ENCODE measurements around the gene PIGV. TPM values are rescaled to one million over a fixed set of nuclear protein-coding genes. Genes with fewer than 3 reads are reported as not detected.
A peak's percentile ranks its signal among the peaks of the same experiment; 100 is the strongest.

PIGV gene
- total RNA-seq, 1 experiment from 2014 or later, result 7.5 TPM

GRCh38 chr1:26782521-26783212 is 5.1 kb upstream of the PIGV start:
- H3K9ac ChIP-seq (ENCODE audit: extremely low read depth, insufficient read length, low read length), result no peak overlapping the region
- H3K4ac ChIP-seq (ENCODE audit: low read depth, low read length), result no peak overlapping the region
- no peak overlapping the region for H2BK5ac ChIP-seq (ENCODE audit: insufficient read length, low read length)
- no peak overlapping the region for H2BK15ac ChIP-seq (ENCODE audit: low read depth, low read length)
- Mint-ChIP-seq H3K9me3 (no peaks in the 10 kb centered on the region), H3K27me3 (ENCODE audit: low read depth) (no peaks in the 10 kb centered on the region; the same call in 1 of the 2 replicates), H3K36me3 (ENCODE audit: insufficient read depth in 1 of 3, low read depth in 3 of 3) (peaks cover 21 to 52% (median 45%) of the 10 kb centered on the region in 3 experiments), H3K4me3 (no peak overlapping the region), H3K27ac (peak overlapping the region in 1 of 3 experiments; percentile 55; a peak in 2 of 7 replicates), H3K4me1 (peaks cover 43 to 48% of the 10 kb centered on the region in 2 experiments)
- no peak overlapping the region for H3K56ac ChIP-seq (ENCODE audit: insufficient read length, low read depth, low read length)
- H3K79me1 ChIP-seq (ENCODE audit: insufficient read depth, low read depth, low read length, poor library complexity, severe bottlenecking), result no peaks in the 10 kb centered on the region
- no peaks in the 10 kb centered on the region for H3K23me2 ChIP-seq (ENCODE audit: insufficient read length, low read depth, low read length, poor library complexity, severe bottlenecking)
- no peak overlapping the region for H3K23ac ChIP-seq (ENCODE audit: insufficient read length, low read depth, low read length)
- no peaks in the 10 kb centered on the region for H3K9me3 ChIP-seq (ENCODE audit: control insufficient read depth, low read depth, low read length)
- no peak overlapping the region for H2BK12ac ChIP-seq (ENCODE audit: insufficient read length, low read depth, low read length)
- no peak overlapping the region for H4K8ac ChIP-seq (replicated peaks; ENCODE audit: insufficient read length, low read depth, low read length)
- no peaks in the 10 kb centered on the region for H4K20me1 ChIP-seq (ENCODE audit: control insufficient read depth, insufficient read depth, insufficient read length)
- DNase-seq, result no peak
- no peak overlapping the region for H2BK120ac ChIP-seq (ENCODE audit: low read depth, low read length, poor library complexity, severe bottlenecking)
- no peak overlapping the region for H3T11ph ChIP-seq (ENCODE audit: low read length)
- H4K5ac ChIP-seq (ENCODE audit: insufficient read length, low read depth, low read length), result no peak overlapping the region
- no peak overlapping the region for H4K91ac ChIP-seq (ENCODE audit: insufficient read length, low read depth, low read length)
- WGBS (ENCODE audit: extremely low coverage, insufficient read length, low lambda C conversion rate), result no CpG with 5 or more reads among the region's 3 CpGs
- H3K4me2 ChIP-seq (ENCODE audit: insufficient read depth, insufficient read length, low read length), result no peak overlapping the region
- H2AK5ac ChIP-seq (ENCODE audit: insufficient read length, low read length), result no peak overlapping the region
- no peaks in the 10 kb centered on the region for H3K27me3 ChIP-seq (ENCODE audit: insufficient read depth, low read length)
- H3K27ac ChIP-seq (ENCODE audit: insufficient read length, low read depth, low read length), result no peak overlapping the region
- H3K79me2 ChIP-seq (ENCODE audit: insufficient read depth, low read length), result no peaks in the 10 kb centered on the region
- no peak overlapping the region for H3K18ac ChIP-seq (ENCODE audit: insufficient read length, low read depth, low read length)
- H2BK20ac ChIP-seq (ENCODE audit: low read depth, low read length, poor library complexity, severe bottlenecking), result no peak overlapping the region
- no peak overlapping the region for H2AFZ ChIP-seq (ENCODE audit: low read length)
- no peak overlapping the region for H3K14ac ChIP-seq (ENCODE audit: insufficient read depth, low read length)
- TF ChIP-seq, protein P1, sequence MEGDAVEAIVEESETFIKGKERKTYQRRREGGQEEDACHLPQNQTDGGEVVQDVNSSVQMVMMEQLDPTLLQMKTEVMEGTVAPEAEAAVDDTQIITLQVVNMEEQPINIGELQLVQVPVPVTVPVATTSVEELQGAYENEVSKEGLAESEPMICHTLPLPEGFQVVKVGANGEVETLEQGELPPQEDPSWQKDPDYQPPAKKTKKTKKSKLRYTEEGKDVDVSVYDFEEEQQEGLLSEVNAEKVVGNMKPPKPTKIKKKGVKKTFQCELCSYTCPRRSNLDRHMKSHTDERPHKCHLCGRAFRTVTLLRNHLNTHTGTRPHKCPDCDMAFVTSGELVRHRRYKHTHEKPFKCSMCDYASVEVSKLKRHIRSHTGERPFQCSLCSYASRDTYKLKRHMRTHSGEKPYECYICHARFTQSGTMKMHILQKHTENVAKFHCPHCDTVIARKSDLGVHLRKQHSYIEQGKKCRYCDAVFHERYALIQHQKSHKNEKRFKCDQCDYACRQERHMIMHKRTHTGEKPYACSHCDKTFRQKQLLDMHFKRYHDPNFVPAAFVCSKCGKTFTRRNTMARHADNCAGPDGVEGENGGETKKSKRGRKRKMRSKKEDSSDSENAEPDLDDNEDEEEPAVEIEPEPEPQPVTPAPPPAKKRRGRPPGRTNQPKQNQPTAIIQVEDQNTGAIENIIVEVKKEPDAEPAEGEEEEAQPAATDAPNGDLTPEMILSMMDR (conservative IDR thresholded peaks at IDR 0.05), result no peak
- 0 out of 2 replicates have a peak, but pooled peaks cover 2% of the 10 kb centered on the region for H3K4me1 ChIP-seq (ENCODE audit: insufficient read depth, low read length)
